SK-N-SH treated with all-trans-retinoic acid at 6 μM for 48 hours (cell line): ENCODE data around the gene DHX36.

ENCODE experiments used
- ATAC-seq: fragments of 200-7000 bp; cut with Tn5 transposase; 3 replicates; pipeline ENCODE4 v1.9.1; 2020; ENCODE audit warnings: mild to moderate bottlenecking, moderate library complexity
- ARNTL ChIP-seq: fragments of 450-650 bp; formaldehyde crosslinking; IDR thresholded peaks from 2 replicates; pipeline ENCODE4 v1.5.0; 2020; ENCODE audit warnings: low read depth, mild to moderate bottlenecking, moderate library complexity, borderline replicate concordance
- BACH2 ChIP-seq: fragments of 250-450 bp; sonication (Bioruptor Pico); IDR thresholded peaks from 2 replicates; pipeline ENCODE4 v1.9.0; 2021; ENCODE audit warnings: mild to moderate bottlenecking, borderline replicate concordance
- CSDC2 ChIP-seq: fragments of 250-450 bp; sonication (Bioruptor Pico); IDR thresholded peaks from 2 replicates; pipeline ENCODE4 v1.5.0; 2020; ENCODE audit warnings: mild to moderate bottlenecking, moderate library complexity
- ESRRG ChIP-seq: fragments of 250-450 bp; sonication (Bioruptor Pico); IDR thresholded peaks from 2 replicates; pipeline ENCODE4 v1.6.1; 2021; ENCODE audit warnings: mild to moderate bottlenecking
- GLIS3 ChIP-seq: fragments of 250-450 bp; sonication (Bioruptor Pico); IDR thresholded peaks from 2 replicates; pipeline ENCODE4 v1.5.0; 2020; ENCODE audit warnings: mild to moderate bottlenecking, moderate library complexity
- ISL1 ChIP-seq: fragments of 250-450 bp; sonication (Bioruptor Pico); IDR thresholded peaks from 2 replicates; pipeline ENCODE4 v2.1.2; 2022; ENCODE audit warnings: mild to moderate bottlenecking, moderate library complexity
- OSR1 ChIP-seq: fragments of 250-450 bp; sonication (Bioruptor Pico); IDR thresholded peaks from 2 replicates; pipeline ENCODE4 v1.8.0; 2022; ENCODE audit warnings: moderate library complexity, mild to moderate bottlenecking, inconsistent platforms
- PPARA ChIP-seq: fragments of 250-450 bp; sonication (Bioruptor Pico); IDR thresholded peaks from 2 replicates; pipeline ENCODE4 v1.5.0; 2020; ENCODE audit warnings: mild to moderate bottlenecking, borderline replicate concordance
- RARB ChIP-seq: fragments of 250-450 bp; sonication (Bioruptor Pico); IDR thresholded peaks from 2 replicates; pipeline ENCODE4 v1.8.0; 2021; ENCODE audit warnings: mild to moderate bottlenecking, moderate library complexity
- SNAI2 ChIP-seq: fragments of 250-450 bp; sonication (Bioruptor Pico); IDR thresholded peaks from 2 replicates; pipeline ENCODE4 v1.5.0; 2020; ENCODE audit warnings: mild to moderate bottlenecking, moderate library complexity
- TCF4 ChIP-seq: fragments of 250-450 bp; sonication (Bioruptor Pico); IDR thresholded peaks from 2 replicates; pipeline ENCODE4 v1.8.0; 2021; ENCODE audit warnings: mild to moderate bottlenecking, moderate library complexity, borderline replicate concordance
- ZC3H10 ChIP-seq: fragments of 250-450 bp; sonication (Bioruptor Pico); IDR thresholded peaks from 2 replicates; pipeline ENCODE4 v1.5.1; 2021; ENCODE audit warnings: mild to moderate bottlenecking, moderate library complexity
- ZFP3 ChIP-seq: fragments of 250-450 bp; sonication (Bioruptor Pico); IDR thresholded peaks from 2 replicates; pipeline ENCODE4 v1.5.0; 2020; ENCODE audit warnings: mild to moderate bottlenecking, moderate library complexity
- ZFP30 ChIP-seq: fragments of 450-650 bp; formaldehyde crosslinking; IDR thresholded peaks from 2 replicates; pipeline ENCODE4 v1.5.0; 2022; ENCODE audit warnings: mild to moderate bottlenecking, moderate library complexity
- ZNF565 ChIP-seq: fragments of 450-650 bp; formaldehyde crosslinking; conservative IDR thresholded peaks from 2 replicates; pipeline ENCODE4 v1.5.0; 2020; ENCODE audit warnings: low read depth, mild to moderate bottlenecking, moderate library complexity
- ZNF70 ChIP-seq: fragments of 450-650 bp; formaldehyde crosslinking; IDR thresholded peaks from 2 replicates; pipeline ENCODE4 v1.5.0; 2020; ENCODE audit warnings: mild to moderate bottlenecking, moderate library complexity
- ZNF8 ChIP-seq: fragments of 450-650 bp; formaldehyde crosslinking; IDR thresholded peaks from 2 replicates; pipeline ENCODE4 v1.5.0; 2020; ENCODE audit warnings: mild to moderate bottlenecking, moderate library complexity
- TF ChIP-seq, protein P1 (sequence below): fragments of 250-450 bp; sonication (Bioruptor Pico); IDR thresholded peaks from 2 replicates; pipeline ENCODE4 v1.5.1; 2021; ENCODE audit warnings: mild to moderate bottlenecking, moderate library complexity
- TF ChIP-seq, protein P2 (sequence below): fragments of 250-450 bp; sonication (Bioruptor Pico); IDR thresholded peaks from 2 replicates; pipeline ENCODE4 v1.8.0; 2020; ENCODE audit warnings: mild to moderate bottlenecking, moderate library complexity, borderline replicate concordance
- TF ChIP-seq, protein P3 (sequence below): fragments of 250-450 bp; sonication (Bioruptor Pico); IDR thresholded peaks from 2 replicates; pipeline ENCODE4 v1.5.1; 2020; ENCODE audit warnings: low read depth, mild to moderate bottlenecking, moderate library complexity
- TF ChIP-seq, protein P4 (sequence below): fragments of 250-450 bp; sonication (Bioruptor Pico); IDR thresholded peaks from 2 replicates; pipeline ENCODE4 v1.5.0; 2020; ENCODE audit warnings: mild to moderate bottlenecking, moderate library complexity

DHX36 gene

DNA sequence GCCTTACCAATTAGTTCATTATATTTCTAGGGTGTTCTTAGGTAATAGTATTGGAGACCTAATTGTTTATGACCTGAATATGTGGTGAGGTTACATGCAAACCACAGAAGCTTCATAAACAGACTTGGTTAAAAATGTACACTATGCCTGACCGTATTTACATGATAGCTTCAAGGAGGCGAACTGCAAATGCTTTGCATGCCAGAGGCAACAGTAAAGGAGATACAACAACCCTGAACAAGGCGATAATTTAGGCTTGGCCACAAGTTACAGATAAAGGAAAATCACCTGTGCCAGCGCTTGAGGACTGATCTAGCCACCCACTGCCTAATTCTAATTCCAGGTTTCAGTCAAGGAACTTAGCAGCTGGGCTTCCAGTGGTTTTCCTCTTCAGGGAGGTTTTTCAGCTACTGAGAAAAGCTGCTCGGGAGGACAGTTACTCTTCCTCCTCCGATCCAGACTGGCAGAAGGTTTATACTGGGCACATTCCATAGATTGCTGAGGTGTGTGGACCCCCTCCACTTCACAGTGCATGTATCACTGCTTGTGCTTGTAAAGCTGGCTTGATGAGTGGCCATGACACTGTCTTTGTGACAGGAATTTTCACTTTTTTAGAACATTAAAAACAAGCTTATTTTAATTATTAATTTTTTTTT, 95.6 kb downstream of the DHX36 start:
- ATAC-seq = no peak
- TF ChIP-seq ZNF8 (CRISPR knock-in tag) = no peak
- no peak for TF ChIP-seq ZNF70 (CRISPR knock-in tag)
- no peak for TF ChIP-seq ARNTL (CRISPR knock-in tag)

DNA sequence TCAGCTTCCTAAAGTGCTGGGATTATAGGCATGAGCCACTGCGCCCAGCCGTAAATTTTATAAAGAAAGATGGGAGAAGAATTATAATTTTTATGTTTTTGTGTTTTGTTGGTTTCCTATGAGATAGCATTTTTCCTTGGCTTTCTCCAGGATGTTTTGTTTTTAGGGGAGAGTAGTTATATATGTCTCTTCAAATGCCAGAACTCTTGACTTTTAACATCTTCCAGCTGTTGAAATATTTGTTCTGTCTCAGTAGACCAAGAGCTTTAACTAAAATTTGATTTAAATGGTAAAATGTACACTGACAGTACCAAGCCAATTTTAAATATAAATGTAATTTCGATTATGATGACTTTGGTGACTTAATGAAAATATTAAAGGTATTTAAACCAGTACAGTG, 96.8 kb downstream of the DHX36 start:
- TF ChIP-seq ARNTL (CRISPR knock-in tag) (no peak), ESRRG (CRISPR knock-in tag) (no peak), ZFP3 (no peak), PPARA (no peak), GLIS3 (no peak)
- TF ChIP-seq, protein P1, sequence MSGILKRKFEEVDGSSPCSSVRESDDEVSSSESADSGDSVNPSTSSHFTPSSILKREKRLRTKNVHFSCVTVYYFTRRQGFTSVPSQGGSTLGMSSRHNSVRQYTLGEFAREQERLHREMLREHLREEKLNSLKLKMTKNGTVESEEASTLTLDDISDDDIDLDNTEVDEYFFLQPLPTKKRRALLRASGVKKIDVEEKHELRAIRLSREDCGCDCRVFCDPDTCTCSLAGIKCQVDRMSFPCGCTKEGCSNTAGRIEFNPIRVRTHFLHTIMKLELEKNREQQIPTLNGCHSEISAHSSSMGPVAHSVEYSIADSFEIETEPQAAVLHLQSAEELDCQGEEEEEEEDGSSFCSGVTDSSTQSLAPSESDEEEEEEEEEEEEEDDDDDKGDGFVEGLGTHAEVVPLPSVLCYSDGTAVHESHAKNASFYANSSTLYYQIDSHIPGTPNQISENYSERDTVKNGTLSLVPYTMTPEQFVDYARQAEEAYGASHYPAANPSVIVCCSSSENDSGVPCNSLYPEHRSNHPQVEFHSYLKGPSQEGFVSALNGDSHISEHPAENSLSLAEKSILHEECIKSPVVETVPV (CRISPR knock-in tag) = no peak
- no peak for ATAC-seq

DNA sequence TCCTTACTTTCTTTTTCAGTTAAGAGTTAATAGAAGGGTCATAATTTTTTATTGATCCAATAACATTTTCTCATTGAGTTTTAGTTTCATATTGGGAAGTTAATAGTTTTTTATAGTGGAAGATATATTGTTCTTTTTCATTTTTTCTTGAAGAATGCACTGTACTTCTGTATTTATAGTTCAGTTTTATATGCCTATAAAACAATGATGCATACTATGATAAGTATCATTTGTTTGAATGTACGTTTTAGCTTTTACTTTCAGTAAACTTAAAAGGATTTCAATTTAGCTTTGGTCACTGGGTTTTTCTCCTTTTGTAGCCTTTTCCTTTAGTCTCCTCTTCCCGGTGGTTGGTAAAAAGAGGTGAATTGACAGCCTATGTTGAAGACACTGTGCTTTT, 98.8 kb downstream of the DHX36 start:
- TF ChIP-seq PPARA (no peak), CSDC2 (CRISPR knock-in tag) (no peak), GLIS3 (no peak), ZNF565 (no peak), ZC3H10 (CRISPR knock-in tag) (no peak), OSR1 (no peak), BACH2 (CRISPR knock-in tag) (no peak), ARNTL (CRISPR knock-in tag) (no peak), ZNF8 (CRISPR knock-in tag) (no peak), SNAI2 (CRISPR knock-in tag) (no peak), RARB (no peak)
- TF ChIP-seq, protein P2, sequence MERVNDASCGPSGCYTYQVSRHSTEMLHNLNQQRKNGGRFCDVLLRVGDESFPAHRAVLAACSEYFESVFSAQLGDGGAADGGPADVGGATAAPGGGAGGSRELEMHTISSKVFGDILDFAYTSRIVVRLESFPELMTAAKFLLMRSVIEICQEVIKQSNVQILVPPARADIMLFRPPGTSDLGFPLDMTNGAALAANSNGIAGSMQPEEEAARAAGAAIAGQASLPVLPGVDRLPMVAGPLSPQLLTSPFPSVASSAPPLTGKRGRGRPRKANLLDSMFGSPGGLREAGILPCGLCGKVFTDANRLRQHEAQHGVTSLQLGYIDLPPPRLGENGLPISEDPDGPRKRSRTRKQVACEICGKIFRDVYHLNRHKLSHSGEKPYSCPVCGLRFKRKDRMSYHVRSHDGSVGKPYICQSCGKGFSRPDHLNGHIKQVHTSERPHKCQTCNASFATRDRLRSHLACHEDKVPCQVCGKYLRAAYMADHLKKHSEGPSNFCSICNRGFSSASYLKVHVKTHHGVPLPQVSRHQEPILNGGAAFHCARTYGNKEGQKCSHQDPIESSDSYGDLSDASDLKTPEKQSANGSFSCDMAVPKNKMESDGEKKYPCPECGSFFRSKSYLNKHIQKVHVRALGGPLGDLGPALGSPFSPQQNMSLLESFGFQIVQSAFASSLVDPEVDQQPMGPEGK (CRISPR knock-in tag) = no peak
- TF ChIP-seq, protein P3, sequence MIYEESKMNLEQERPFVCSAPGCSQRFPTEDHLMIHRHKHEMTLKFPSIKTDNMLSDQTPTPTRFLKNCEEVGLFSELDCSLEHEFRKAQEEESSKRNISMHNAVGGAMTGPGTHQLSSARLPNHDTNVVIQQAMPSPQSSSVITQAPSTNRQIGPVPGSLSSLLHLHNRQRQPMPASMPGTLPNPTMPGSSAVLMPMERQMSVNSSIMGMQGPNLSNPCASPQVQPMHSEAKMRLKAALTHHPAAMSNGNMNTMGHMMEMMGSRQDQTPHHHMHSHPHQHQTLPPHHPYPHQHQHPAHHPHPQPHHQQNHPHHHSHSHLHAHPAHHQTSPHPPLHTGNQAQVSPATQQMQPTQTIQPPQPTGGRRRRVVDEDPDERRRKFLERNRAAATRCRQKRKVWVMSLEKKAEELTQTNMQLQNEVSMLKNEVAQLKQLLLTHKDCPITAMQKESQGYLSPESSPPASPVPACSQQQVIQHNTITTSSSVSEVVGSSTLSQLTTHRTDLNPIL (CRISPR knock-in tag) = no peak
- TF ChIP-seq, protein P4, sequence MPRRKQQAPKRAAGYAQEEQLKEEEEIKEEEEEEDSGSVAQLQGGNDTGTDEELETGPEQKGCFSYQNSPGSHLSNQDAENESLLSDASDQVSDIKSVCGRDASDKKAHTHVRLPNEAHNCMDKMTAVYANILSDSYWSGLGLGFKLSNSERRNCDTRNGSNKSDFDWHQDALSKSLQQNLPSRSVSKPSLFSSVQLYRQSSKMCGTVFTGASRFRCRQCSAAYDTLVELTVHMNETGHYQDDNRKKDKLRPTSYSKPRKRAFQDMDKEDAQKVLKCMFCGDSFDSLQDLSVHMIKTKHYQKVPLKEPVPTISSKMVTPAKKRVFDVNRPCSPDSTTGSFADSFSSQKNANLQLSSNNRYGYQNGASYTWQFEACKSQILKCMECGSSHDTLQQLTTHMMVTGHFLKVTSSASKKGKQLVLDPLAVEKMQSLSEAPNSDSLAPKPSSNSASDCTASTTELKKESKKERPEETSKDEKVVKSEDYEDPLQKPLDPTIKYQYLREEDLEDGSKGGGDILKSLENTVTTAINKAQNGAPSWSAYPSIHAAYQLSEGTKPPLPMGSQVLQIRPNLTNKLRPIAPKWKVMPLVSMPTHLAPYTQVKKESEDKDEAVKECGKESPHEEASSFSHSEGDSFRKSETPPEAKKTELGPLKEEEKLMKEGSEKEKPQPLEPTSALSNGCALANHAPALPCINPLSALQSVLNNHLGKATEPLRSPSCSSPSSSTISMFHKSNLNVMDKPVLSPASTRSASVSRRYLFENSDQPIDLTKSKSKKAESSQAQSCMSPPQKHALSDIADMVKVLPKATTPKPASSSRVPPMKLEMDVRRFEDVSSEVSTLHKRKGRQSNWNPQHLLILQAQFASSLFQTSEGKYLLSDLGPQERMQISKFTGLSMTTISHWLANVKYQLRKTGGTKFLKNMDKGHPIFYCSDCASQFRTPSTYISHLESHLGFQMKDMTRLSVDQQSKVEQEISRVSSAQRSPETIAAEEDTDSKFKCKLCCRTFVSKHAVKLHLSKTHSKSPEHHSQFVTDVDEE (CRISPR knock-in tag) = no peak
- no peak for ATAC-seq

DNA sequence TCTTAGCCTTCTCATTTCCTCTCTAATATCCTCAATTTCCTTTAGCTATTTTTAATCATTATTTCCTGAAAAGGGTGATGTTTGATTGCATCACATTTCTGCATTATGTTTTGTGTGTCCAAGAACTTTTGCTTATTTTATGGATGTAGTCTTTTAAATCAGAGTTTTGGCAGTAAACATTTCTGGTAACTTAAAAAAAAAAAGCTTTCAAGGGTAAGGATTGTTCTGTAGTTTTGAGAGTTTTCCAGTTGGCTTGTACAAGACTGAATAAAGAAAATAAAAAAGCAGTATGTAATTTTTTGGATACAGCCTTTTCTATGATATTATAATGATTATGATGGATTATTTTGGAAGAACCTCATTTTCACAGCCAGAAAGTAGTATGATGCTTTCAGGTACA, 99.4 kb downstream of the DHX36 start:
- ATAC-seq = no peak
- TF ChIP-seq ZFP3 (no peak), ISL1 (CRISPR knock-in tag) (no peak), ZFP30 (CRISPR knock-in tag) (no peak)

DNA sequence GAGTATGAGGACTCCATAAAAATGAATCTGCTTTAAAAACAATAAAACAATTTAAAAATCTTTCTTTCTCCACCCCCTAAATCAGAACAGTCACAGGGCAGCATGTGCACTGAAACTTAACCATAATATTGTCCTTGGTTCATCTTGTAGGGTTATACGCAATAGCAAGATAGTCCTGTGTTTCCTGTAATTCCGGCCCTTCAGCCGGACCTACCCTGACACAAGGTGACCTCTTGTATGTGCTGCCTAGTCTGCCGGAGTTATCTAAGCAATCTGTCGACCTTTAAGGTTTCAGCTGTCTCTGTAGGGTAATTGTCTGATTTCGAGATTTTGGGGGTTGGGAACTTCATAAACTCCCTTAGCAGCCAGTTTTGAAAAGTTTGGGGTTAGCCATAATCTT, 99.9 kb downstream of the DHX36 start:
- no peak for TF ChIP-seq TCF4 (CRISPR knock-in tag)
- ATAC-seq = no peak
